Amniotic stem cell (primary cell): ENCODE results near the gene NPR1.
"Not testable (repeated sequence)": the region's sequence is repeated elsewhere in the genome, so short reads cannot be mapped to it uniquely, and the experiment has no call there.

ENCODE experiments used
- DNase-seq: peaks from one replicate; lab custom pipeline; 2025; lab: John Stamatoyannopoulos, UW

Gene NPR1

DNA sequence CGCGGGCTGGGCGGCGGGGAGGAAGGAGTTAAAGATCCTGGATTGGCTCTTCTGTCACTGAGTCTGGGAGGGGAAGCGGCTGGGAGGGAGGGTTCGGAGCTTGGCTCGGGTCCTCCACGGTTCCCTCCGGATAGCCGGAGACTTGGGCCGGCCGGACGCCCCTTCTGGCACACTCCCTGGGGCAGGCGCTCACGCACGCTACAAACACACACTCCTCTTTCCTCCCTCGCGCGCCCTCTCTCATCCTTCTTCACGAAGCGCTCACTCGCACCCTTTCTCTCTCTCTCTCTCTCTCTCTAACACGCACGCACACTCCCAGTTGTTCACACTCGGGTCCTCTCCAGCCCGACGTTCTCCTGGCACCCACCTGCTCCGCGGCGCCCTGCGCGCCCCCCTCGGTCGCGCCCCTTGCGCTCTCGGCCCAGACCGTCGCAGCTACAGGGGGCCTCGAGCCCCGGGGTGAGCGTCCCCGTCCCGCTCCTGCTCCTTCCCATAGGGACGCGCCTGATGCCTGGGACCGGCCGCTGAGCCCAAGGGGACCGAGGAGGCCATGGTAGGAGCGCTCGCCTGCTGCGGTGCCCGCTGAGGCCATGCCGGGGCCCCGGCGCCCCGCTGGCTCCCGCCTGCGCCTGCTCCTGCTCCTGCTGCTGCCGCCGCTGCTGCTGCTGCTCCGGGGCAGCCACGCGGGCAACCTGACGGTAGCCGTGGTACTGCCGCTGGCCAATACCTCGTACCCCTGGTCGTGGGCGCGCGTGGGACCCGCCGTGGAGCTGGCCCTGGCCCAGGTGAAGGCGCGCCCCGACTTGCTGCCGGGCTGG lies at the start of gene NPR1:
NPR1 (plus strand) TSS at position 170 of the 818 bp plus-strand sequence; CDS start at position 591, 421 bp downstream.
- DNase-seq: peak; percentile 39

DNA sequence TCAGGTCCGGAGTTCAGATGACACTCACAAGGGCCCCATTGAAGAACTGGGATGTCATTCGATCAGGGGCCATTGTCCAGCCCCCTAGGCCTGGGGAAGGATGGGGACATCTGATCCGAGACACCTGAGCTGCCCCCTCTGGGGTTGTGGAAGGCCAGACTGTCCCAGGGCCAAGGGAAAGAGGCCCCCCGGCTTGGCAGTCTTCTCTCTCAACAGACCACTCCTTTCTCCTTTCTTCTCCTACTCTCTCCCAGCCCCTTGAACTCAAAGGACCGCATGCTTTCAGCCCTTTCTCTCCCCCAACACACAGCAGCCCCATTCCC lies 49.2 kb upstream of the NPR1 start:
- no peak for DNase-seq

DNA sequence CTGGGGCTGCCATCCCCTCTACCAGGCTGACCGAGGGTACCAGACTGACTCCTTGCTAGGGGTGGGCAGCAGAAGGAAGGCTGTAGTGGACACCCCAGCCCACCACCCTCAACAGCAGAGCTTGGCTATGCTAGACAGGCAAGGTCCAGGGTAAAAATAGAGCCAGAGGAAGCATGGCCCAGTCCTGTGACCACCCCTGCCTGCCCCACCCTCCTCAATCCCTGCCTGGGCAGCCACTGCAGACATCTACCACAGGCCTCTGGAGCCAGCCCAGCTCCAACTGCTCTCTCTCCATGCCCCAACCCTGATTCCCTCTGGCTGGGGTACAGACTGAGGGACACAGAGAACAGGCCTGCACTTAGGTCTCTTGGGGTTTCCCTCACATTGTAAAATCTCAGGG lies 48.5 kb upstream of the NPR1 start:
- DNase-seq: no peak

DNA sequence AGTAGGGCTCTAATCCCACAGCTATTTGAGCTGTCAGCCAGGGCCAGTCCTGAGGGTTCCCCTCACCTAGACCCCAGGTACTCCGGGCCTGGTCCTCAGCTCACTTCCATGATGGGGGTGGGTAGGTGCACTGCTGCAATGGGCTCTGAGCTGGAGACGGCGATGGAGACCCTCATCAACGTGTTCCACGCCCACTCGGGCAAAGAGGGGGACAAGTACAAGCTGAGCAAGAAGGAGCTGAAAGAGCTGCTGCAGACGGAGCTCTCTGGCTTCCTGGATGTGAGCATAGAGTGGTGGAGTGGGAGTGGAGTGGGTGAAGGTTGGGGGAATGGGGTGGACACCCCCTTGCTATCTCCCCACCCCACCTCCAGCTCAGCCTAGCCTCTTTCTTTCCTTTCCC lies 48.1 kb upstream of the NPR1 start:
- no peak for DNase-seq

DNA sequence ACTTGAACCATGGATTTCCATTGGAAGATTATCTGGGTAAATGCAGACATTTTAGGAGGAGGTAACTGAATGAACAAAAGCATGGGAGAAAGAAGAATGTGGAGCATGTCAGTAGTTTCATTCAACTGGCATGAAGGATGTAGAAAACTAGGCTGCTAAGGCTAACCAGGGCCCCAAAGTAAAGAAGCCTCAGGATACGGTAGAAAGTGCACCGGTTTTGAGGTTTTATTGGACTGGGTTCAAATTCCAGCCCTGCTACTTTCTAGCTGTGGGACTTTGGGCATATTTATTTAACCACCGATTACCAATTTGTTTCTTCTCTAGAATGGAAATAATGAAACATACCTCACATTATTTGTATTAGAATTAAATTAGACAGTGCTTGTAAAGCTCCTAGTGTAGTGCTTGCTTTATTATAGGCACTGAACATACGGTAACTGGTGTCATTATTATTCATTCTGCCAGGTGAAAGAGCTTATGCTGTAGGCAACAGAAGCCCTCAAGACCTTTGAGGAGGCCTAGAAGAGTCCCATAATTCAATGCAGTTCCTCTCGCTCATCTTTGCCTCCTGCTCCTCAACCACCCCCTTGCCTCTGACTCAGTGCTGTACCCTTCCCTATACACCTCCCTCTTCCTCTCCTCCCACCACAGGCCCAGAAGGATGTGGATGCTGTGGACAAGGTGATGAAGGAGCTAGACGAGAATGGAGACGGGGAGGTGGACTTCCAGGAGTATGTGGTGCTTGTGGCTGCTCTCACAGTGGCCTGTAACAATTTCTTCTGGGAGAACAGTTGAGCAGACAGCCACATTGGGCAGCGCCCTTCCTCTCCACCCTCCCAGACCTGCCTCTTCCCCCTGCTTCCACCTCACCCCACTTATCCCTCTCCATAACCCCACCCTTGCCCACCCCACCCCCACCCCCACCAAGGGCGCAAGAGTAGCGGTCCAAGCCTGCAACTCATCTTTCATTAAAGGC lies 47.2 kb upstream of the NPR1 start:
- no peak for DNase-seq

DNA sequence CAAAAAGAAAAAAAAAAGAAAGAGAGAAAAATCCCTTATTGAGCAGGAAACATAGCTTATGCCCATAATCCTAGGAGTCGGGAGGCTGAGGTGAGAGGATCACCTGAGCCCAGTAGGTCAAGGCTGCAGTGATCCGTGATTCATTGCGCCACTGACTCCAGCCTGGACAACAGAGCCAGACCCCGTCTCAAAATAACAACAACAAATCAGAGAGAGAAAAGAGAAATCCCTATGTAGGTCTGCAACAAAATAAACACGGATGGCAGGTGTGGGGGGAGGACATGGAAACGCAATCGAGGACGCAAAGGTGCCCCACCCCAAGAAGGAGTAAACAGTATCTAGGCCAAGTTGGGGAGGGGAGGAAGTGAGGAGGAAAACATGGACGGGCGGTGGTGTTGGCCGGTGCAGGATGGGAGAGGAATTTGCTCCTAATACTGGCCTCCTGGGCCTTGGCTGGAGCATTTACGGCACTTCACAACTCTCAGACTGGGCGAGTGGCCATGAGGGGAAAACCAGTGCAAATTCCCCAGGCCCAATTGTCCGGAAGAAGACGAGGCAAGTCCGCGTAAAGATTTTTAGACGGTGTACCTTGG lies 45.2 kb upstream of the NPR1 start:
- DNase-seq: no peak

DNA sequence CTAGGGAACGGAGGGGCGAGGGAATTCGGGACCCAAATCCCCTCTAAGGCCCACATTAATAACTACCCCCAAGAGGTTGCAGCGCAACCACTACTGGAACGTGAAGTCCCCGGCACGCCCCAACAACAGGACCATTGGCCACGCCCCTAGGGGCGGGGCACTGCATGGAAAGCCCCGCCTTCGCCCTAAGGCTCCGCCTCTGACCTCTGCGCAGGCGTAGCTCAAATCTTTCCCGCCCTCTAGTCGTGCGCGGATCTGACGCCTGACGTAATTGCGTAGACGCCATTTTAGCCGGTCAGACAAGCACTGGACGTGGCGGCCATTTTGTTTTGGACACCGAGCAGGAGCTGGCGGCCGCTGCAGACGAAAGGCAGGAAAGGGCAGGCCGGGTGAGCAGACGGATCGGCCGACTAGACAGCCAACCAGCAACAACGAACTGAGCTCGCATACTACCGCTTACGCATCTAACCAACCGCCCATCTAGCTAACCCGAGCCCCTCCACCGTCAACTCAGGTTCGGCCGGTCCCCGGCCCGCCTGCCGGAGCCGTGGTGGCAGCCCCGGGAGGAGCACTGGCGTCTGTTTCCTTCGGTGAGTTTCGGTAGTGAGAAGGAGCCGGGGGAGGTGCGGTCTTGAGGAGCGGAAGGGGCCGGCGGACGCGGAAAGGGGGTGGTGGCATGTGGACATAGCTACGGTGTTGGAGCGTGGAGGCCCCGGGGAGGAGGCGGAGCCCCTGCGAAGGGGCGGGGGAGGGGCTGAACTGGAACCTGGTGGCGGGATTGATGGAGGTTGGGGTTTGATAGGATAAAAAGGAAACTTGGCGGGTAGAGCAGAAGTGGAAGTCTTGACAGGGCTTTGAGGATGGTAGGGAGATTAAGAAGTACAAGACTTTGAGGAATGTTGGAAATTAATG lies 44.5 kb upstream of the NPR1 start, which contains the start of gene CHTOP:
CHTOP (plus strand) TSS at position 313 of the 912 bp plus-strand sequence. CDS start 2,523 bp downstream, outside the sequence.
- peak; percentile 94 for DNase-seq

DNA sequence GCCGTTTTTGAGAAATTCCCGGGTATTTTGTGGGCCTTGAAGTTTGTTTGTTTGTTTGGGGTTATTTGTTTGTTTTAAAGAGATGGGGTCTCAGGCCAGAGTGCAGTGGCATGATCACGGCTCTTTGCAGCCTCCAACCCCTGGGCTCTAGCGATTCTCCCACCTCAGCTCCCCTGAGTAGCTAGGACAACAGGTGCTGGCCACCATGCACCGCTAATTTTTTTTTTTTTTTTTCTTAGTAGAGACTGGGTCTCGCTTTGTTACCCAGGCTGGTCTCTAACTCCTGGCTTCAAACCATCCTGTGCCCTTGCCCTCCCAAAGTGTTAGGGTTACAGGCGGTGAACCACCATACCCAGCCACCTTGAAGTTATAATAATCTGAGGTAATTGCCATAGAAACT lies 42.6 kb upstream of the NPR1 start:
- DNase-seq: no peak

DNA sequence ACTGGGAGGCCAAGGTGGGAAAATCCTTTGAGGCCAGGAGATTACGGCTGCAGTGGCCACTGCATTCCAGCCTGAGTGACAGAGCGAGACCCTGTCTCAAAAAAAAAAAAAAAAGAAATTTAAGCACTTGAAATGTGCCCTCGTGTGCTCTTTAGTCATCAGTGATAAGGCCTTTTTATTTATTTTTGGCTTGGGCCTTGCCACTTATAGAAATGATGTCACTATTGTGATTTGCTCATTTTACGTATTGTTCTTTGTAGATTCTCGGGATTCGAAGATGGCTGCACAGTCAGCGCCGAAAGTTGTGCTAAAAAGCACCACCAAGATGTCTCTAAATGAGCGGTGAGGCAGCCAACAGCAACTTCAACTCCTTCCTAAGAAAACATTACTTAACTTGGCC lies 42.2 kb upstream of the NPR1 start:
- no peak for DNase-seq

DNA sequence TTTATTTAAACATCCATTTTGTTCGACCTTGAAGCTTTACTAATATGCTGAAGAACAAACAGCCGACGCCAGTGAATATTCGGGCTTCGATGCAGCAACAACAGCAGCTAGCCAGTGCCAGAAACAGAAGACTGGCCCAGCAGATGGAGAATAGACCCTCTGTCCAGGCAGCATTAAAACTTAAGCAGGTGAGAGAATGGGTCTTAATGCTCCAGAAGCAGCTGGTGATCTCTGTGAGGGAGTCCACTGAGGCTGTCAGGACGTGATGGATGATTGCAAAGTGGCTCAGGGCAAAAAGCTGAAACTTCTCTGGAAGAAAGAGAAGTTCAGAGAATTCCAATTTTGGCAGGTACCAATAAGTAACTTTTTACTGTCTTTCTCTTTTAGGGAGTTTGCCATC lies 40.2 kb upstream of the NPR1 start:
- DNase-seq: no peak

DNA sequence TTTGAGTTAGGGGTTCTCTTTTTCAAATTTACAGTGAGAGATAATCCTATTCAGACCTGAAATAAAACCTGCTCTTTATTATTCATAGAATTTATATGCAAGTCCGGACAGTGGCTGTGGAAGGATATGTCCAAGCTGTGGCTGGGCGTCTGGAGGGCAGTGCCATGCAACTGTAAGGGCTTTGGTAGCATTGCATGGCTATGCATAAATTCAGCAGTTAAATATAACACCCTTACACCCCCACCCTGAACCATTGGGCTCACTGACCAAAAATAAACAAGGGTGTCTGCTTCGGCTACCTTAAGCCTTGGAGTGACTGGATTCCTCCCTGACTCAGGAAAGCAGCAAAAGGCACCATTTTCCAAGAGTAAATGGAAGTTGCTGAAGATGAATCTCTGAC lies 39.2 kb upstream of the NPR1 start:
- DNase-seq: no peak

DNA sequence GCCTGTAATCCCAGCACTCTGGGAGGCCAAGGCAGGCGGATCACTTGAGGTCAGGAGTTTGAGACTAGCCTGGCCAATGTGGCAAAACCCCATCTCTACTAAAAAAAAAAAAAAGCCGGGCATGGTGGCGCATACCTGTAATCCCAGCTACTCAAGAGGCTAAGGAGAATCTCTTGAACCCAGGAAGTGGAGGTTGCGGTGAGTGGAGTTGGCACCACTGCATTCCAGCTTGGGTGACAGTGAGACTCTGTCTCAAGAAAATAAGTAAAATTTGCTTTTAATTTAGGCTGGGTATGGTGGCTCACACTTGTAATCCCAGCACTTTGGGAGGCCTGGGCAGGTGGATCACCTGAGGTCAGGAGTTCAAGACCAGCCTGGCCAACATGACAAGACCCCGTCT lies 38.3 kb upstream of the NPR1 start:
- not testable (repeated sequence) for DNase-seq

DNA sequence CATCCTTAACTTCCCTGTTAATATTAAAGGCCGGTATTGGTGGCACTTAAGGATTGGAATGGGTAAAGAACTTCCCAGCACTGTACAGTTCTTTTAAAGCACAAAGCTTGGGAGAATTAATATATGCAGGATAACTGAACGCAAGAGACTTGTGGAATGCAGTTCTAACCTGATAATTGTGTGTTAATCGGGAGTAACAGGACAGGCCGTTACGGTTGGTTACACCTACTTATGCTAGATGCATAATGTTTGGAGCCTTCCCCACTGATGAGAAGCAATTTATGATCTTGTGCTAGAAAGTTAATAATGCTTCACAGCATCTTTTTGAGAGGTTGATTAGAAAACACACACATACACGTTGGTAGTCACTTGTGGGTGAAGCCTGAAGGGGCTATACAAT lies 37.6 kb upstream of the NPR1 start:
- DNase-seq: no peak

DNA sequence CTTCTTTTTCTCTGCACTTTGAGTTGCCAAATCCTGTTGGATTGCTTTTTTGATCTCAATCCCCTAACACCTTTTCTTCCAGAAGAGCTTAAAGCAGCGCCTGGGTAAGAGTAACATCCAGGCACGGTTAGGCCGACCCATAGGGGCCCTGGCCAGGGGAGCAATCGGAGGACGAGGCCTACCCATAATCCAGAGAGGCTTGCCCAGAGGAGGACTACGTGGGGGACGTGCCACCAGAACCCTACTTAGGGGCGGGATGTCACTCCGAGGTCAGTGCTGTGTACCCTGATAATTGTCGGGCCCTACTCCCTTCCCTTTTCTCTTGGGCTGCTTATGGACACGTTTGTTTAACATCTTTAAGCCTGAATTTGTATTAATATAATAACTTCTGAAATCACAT lies 36.3 kb upstream of the NPR1 start:
- DNase-seq: no peak

DNA sequence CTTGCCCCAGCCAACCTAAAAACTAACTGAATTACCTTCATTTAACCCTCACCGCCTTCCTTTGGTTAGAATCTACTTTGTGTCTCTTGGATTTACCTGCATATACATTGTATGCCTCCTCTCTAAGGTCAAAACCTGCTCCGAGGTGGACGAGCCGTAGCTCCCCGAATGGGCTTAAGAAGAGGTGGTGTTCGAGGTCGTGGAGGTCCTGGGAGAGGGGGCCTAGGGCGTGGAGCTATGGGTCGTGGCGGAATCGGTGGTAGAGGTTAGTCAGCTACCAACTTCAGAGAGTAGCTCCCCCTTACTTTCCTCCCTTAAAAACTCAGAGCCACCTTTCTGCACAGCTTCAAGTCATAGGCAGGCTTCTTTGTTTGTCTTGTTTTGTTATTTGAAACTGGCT lies 35.4 kb upstream of the NPR1 start:
- DNase-seq: no peak

DNA sequence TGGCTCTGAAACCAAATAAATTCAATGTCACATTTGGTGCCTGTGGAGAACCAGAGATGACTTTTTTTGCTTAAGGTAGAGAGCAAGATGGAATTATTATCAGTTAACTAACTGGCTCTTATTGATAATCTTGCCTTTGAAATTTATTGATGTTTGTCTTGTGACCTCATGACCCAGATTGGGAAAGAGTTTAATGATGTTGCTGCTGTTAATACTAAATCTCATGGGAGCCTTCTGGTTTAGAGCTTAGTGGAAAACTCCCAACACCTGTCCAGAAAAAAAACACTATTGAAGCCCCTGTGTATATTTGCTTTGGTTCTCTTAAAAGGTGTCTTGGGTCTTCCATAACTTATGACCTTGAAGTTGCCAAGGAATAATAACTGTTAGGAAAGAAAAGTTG lies 34.7 kb upstream of the NPR1 start:
- no peak for DNase-seq

DNA sequence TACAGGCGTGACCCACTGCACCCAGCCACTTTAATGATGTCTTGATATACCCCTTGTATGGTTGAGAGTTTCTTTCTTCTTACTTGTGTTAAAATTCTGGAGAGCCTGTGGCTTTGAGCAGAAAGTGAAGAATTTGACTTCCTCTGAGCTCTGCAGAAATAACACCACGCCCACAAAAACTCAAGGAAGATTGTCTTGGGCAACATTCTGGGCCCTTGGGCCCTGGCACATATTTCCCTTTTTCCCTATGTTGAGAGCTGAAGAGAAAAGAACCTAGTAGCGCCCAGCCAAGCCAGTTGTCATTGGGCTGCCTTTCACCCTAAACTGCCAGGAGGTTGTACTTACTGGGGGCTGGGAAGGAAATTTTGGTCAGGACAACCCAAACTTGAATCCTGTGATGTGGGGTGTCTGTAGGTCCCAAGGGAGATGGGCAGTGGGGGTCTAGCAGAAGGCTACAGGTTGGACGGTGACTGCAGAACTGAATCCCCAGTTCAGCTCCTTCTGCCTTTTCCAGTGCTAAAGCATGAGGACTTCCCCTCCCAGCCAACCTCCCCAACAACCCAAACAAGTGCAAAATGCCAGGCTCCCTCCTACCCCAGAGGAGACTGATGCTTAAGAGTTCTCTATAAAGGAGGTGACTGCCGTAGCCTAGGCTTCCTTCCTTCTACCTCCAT lies 31.7 kb upstream of the NPR1 start:
- no peak for DNase-seq

DNA sequence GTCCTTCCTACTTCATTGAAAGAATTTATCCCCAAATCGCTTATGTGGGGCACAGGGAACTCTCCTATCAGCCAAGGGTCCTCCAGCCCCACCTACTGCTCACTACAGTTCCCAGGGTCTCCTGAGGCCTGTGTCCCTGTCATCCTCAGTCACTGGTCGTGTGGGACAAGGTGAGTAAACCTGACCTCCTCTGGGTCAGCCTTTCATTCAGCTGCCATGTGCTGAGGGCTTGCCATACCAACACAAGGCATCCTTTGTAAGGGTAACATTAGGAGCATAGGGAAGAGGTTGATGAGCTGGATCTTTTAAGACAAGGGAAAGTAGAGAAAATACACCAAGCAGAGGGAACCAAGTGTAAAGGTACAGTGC lies 31.2 kb upstream of the NPR1 start:
- no peak for DNase-seq

DNA sequence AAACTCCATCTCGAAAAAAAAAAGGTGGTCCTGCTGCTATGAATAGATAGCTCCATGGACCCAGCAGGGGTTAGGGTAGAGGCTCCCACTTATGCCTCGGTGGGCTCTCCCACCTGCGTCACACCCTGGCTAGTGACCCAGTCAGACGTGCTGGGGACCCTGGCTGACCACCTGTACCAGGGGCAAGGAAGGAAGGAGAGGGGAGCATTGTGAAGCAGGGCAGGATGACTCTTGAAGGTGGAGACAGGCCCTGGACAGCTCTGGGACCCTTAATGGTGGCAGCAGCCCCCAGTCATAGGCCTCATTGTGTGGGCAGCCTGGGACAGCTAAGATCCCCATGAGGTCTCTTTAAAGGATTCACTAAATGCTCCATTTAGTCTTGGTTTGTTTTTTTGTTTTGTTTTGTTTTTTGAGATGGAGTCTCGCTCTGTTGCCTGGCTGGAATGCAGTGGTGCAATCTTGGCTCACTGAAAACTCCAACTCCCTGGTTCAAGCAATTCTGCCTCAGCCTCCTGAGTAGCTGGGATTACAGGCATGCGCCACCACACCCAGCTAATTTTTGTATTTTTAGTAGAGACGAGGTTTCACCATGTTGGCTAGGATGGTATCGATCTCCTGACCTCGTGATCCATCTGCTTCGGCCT lies 30.4 kb upstream of the NPR1 start:
- DNase-seq: no peak

DNA sequence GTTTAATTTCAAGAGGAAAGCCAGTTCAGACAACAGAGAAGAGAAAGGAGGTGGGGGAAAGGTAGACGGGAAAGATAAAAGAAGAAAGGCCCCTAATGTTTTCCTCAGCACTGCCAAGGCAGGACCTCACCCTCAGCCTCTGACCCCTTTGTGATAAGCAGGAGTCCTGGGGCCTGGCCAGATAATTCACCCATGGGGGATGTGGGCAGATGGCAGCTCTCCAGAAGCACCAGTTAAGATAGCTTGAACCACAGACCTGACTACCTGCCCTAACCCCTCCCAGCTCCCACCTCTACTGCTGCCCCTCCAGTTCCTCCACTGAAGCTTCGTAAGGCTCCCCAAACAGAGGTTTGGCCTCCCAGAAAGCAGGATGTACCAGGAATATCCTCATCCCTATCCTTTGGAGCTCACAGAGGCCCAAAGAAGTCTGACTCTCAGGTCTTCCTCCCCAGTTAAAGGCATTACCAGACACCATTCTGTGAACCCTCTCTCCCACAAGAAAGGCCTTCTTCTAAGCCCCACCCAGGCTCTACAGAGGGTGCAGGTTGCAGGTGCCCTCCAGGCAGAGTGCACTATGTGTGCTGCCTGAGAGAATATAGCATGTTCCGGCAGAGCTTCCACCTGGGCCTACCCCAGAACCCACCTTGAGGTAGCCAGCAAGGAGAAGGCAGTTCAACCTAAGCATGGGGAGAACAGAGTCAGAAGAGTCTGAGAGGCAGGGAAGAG lies 29.2 kb upstream of the NPR1 start:
- no peak for DNase-seq
